Loucy (cell line): Measurements from ENCODE around the gene MT1E.

Experiments used
- H2AFZ ChIP-seq: fragments of 200-600 bp; sonication (generic); 2 replicates; pipeline ENCODE4 v1.6.0; 2016; ENCODE audit warnings: antibody characterized with exemption, mild to moderate bottlenecking, low read length, moderate library complexity
- H3F3A ChIP-seq: fragments of 200-600 bp; 2 replicates; pipeline ENCODE4 v1.6.0; 2016; ENCODE audit warnings: antibody characterized with exemption, low read depth, mild to moderate bottlenecking
- H3K27me3 ChIP-seq: fragments of 200-600 bp; sonication (generic); 2 replicates; pipeline ENCODE4 v1.6.1; 2014; ENCODE audit warnings: low read length, mild to moderate bottlenecking; ENCODE audit not compliant: insufficient read depth, poor library complexity, severe bottlenecking
- H3K36me3 ChIP-seq: fragments of 200-600 bp; sonication (generic); 2 replicates; pipeline ENCODE4 v1.6.1; 2016; ENCODE audit warnings: low read length; ENCODE audit not compliant: insufficient read depth
- H3K4me1 ChIP-seq: fragments of 200-600 bp; sonication (generic); 2 replicates; pipeline ENCODE4 v1.5.1; 2014; ENCODE audit warnings: low read length, mild to moderate bottlenecking; ENCODE audit not compliant: insufficient read depth, poor library complexity, severe bottlenecking
- H3K4me2 ChIP-seq: fragments of 200-600 bp; sonication (generic); 2 replicates; pipeline ENCODE4 v1.6.0; 2014; ENCODE audit warnings: antibody characterized with exemption, low read length, low read depth, mild to moderate bottlenecking; ENCODE audit not compliant: poor library complexity, severe bottlenecking
- H3K4me3 ChIP-seq: fragments of 200-600 bp; sonication (generic); 2 replicates; pipeline ENCODE4 v1.5.1; 2014; ENCODE audit warnings: low read length, mild to moderate bottlenecking, mixed read lengths; ENCODE audit not compliant: poor library complexity, severe bottlenecking
- H3K79me2 ChIP-seq: fragments of 200-600 bp; sonication (generic); 2 replicates; pipeline ENCODE4 v1.6.1; 2014; ENCODE audit warnings: low read length; ENCODE audit not compliant: insufficient read depth
- H3K9ac ChIP-seq: fragments of 200-600 bp; sonication (generic); 2 replicates; pipeline ENCODE4 v1.6.0; 2014; ENCODE audit warnings: mild to moderate bottlenecking, low read depth, low read length, moderate library complexity; ENCODE audit not compliant: poor library complexity, severe bottlenecking
- H3K9me2 ChIP-seq: fragments of 200-600 bp; sonication (generic); replicated peaks from 2 replicates; pipeline ENCODE4 v1.6.1; 2016; ENCODE audit warnings: low read depth, low read length, mixed read lengths
- H3K9me3 ChIP-seq: fragments of 200-600 bp; sonication (generic); 2 replicates; pipeline ENCODE4 v1.6.1; 2014; ENCODE audit warnings: mild to moderate bottlenecking, antibody characterized with exemption, low read length, low read depth; ENCODE audit not compliant: insufficient read depth
- H4K20me1 ChIP-seq: fragments of 200-600 bp; sonication (generic); 2 replicates; pipeline ENCODE4 v1.6.0; 2014; ENCODE audit warnings: antibody characterized with exemption, low read length, mild to moderate bottlenecking; ENCODE audit not compliant: insufficient read depth, poor library complexity, severe bottlenecking
- EZH2phosphoT487 ChIP-seq: fragments of 200-600 bp; IDR thresholded peaks from 2 replicates; pipeline ENCODE4 v1.6.1; 2018; ENCODE audit warnings: antibody characterized with exemption, mild to moderate bottlenecking, moderate library complexity, borderline replicate concordance
- TF ChIP-seq, protein P1 (sequence below): fragments of 200-600 bp; sonication (generic); conservative IDR thresholded peaks from 2 replicates; pipeline ENCODE4 v1.5.1; 2014; ENCODE audit warnings: mild to moderate bottlenecking, antibody characterized with exemption, low read length

The MT1E gene

DNA sequence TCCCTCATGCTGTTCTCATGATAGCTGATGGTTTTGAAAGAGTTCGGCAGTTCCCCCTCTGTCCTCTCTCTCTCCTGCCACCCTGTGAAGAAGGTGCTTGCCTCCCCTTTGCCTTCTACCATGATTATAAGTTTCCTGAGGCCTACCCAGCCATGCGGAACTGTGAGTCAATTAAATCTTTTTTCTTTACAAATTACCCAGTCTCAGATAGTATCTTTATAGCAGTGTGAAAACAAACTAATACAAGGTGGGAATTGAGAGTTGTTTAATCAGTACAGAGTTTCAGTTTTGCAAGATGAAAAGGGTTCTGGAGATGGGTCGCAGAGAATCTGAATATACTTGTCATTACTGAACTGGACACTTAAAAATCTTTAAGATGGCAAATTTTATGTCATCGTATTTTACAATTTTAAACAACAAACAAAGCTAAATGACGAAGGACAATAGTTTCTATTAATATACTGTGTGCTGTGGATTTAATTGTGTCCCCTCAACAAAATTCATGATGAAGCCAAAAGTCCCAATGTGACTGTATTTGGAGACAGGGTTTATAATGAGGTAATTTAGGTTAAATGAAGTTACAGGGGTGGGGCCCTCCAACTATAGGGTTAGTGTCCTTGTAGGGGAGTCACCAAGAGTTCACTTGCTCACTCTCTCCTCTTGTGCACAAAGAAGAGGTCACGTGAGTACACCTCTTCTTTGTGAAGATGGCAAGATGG, 31.8 kb upstream of the MT1E start:
- H4K20me1 ChIP-seq = no peaks in the 10 kb centered on the region
- no peaks in the 10 kb centered on the region for H3K27me3 ChIP-seq
- no peak overlapping the region for H3K4me2 ChIP-seq
- H3K9ac ChIP-seq = no peak overlapping the region
- H3F3A ChIP-seq = no peaks in the 10 kb centered on the region
- H3K36me3 ChIP-seq = no peaks in the 10 kb centered on the region
- no peaks in the 10 kb centered on the region for H3K9me3 ChIP-seq
- no peaks in the 10 kb centered on the region for H3K79me2 ChIP-seq
- peaks cover 5% of the 10 kb centered on the region for H3K4me1 ChIP-seq
- TF ChIP-seq, protein P1, sequence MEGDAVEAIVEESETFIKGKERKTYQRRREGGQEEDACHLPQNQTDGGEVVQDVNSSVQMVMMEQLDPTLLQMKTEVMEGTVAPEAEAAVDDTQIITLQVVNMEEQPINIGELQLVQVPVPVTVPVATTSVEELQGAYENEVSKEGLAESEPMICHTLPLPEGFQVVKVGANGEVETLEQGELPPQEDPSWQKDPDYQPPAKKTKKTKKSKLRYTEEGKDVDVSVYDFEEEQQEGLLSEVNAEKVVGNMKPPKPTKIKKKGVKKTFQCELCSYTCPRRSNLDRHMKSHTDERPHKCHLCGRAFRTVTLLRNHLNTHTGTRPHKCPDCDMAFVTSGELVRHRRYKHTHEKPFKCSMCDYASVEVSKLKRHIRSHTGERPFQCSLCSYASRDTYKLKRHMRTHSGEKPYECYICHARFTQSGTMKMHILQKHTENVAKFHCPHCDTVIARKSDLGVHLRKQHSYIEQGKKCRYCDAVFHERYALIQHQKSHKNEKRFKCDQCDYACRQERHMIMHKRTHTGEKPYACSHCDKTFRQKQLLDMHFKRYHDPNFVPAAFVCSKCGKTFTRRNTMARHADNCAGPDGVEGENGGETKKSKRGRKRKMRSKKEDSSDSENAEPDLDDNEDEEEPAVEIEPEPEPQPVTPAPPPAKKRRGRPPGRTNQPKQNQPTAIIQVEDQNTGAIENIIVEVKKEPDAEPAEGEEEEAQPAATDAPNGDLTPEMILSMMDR = no peak
- TF ChIP-seq EZH2phosphoT487 = no peak
- H3K4me3 ChIP-seq = no peak overlapping the region
- no peak overlapping the region for H2AFZ ChIP-seq
- no peaks in the 10 kb centered on the region for H3K9me2 ChIP-seq

DNA sequence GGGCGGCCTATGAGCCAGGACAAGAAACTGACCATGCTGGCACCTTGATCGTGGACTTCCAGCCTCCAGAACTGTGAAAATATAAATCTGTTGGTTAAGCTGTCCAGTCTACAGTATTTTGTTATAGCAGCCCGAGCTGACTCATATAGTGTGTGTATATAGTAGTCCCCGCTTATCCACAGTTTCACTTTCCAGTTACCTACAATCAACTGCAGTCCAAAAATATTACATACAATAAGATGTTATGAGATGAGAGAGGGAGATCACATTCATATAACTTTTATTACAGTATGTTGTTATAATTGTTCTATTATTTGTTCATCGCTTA, 31.3 kb upstream of the MT1E start:
- Histone ChIP-seq H3K79me2 (no peaks in the 10 kb centered on the region), H3K27me3 (no peaks in the 10 kb centered on the region), H4K20me1 (no peaks in the 10 kb centered on the region), H3F3A (no peaks in the 10 kb centered on the region), H3K9me2 (no peaks in the 10 kb centered on the region), H3K4me1 (peaks cover 5% of the 10 kb centered on the region), H3K4me2 (no peak overlapping the region), H2AFZ (no peak overlapping the region), H3K4me3 (no peak overlapping the region), H3K36me3 (no peaks in the 10 kb centered on the region), H3K9ac (no peak overlapping the region), H3K9me3 (no peaks in the 10 kb centered on the region)
- TF ChIP-seq EZH2phosphoT487 = no peak
- TF ChIP-seq, protein P1 = no peak

DNA sequence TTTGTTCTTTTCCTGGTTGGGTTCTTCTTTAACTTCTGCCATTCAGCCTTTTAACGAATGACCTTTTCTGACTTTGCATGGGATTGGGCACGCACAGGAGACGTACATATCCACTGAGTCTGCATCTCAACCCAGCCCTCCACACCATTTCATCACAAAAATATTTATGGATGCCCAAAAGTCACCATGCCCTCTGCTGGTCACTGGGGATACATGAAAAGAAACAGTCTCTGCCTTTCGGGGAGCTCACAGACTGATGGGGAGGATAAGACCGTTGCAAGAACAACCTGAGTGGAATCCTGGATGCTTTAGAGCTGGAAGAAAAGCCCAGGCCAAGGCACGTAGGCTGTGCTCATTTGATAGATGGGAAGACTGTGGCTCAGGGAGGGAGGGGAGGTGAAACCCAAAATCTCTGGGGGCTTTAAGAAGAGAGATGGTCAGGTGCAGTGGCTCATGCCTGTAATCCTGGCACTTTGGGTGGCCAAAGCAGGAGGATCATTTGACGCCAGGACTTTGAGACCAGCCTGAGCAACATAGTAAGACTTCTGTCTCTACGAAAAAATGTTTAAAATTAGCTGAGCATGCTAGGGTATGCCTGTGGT, 25.1 kb upstream of the MT1E start:
- no peaks in the 10 kb centered on the region for H3K9me2 ChIP-seq
- H3K4me3 ChIP-seq = no peak overlapping the region
- no peak overlapping the region for H3K4me2 ChIP-seq
- no peaks in the 10 kb centered on the region for H3F3A ChIP-seq
- H3K36me3 ChIP-seq = no peaks in the 10 kb centered on the region
- no peaks in the 10 kb centered on the region for H3K79me2 ChIP-seq
- no peaks in the 10 kb centered on the region for H4K20me1 ChIP-seq
- H2AFZ ChIP-seq = no peak overlapping the region; the same call in 1 of the 2 replicates
- H3K9ac ChIP-seq = no peak overlapping the region
- no peaks in the 10 kb centered on the region for H3K4me1 ChIP-seq
- no peaks in the 10 kb centered on the region for H3K27me3 ChIP-seq
- H3K9me3 ChIP-seq = no peaks in the 10 kb centered on the region
- TF ChIP-seq EZH2phosphoT487 = no peak
- TF ChIP-seq, protein P1 = peak; percentile 85
